HEK293 (cell line): Measurements from ENCODE around the gene TRABD2A.
A peak's percentile ranks its signal among the peaks of the same experiment; 100 is the strongest.

Experiments used
- CTCF ChIA-PET: fragments of 350-600 bp; formaldehyde crosslinking; extraction: SDS; loops from one replicate; lab custom pipeline; 2021; ENCODE audit warnings: antibody characterized with exemption; lab: Yijun Ruan, JAX
- POLR2A ChIA-PET: fragments of 300-600 bp; formaldehyde crosslinking; extraction: SDS; loops from one replicate; lab custom pipeline; 2020; ENCODE audit warnings: antibody characterized with exemption, inconsistent platforms; lab: Yijun Ruan, JAX
- H3K27ac ChIP-seq: fragments of 200-500 bp; sonication (Bioruptor generic); 2 replicates; pipeline ENCODE4 v1.5.1; 2014; ENCODE audit warnings: low read depth, low read length, control low read depth, inconsistent platforms; ENCODE audit errors: extremely low read depth
- H3K36me3 ChIP-seq, 2 experiments: fragments of 200-500 bp in 1 of 2; sonication (Bioruptor generic) in 1 of 2; 1 replicate in 1 of 2; 2 replicates in 1 of 2; pipeline ENCODE4 v1.5.1; 2014 to 2017; ENCODE audit warnings: inconsistent platforms in 2 of 2, low read length in 2 of 2; ENCODE audit not compliant: control insufficient read depth in 2 of 2, insufficient read depth in 1 of 2
- H3K4me1 ChIP-seq: fragments of 200-500 bp; sonication (Bioruptor generic); 2 replicates; pipeline ENCODE4 v1.5.1; 2014; ENCODE audit warnings: mild to moderate bottlenecking, low read length, inconsistent platforms; ENCODE audit not compliant: control insufficient read depth, insufficient read depth
- H3K4me3 ChIP-seq: 2 replicates; pipeline ENCODE4 v1.5.1; 2011; ENCODE audit warnings: low read depth, mild to moderate bottlenecking, control low read depth, low read length, moderate library complexity
- H3K9me3 ChIP-seq: fragments of 200-500 bp; sonication (Bioruptor generic); 2 replicates; pipeline ENCODE4 v1.5.1; 2014; ENCODE audit warnings: low read depth, low read length, inconsistent platforms; ENCODE audit not compliant: control insufficient read depth, insufficient read depth
- EGR2 ChIP-seq: fragments of 450-650 bp; formaldehyde crosslinking; IDR thresholded peaks from 2 replicates; pipeline ENCODE4 v1.5.1; 2016; ENCODE audit warnings: low read depth, missing biosample characterization, missing genetic modification characterization
- SETDB1 ChIP-seq: IDR thresholded peaks from one replicate; pipeline ENCODE4 v1.6.1; 2017; ENCODE audit warnings: mild to moderate bottlenecking, low read length, moderate library complexity, mixed read lengths; ENCODE audit not compliant: insufficient read length
- ZFHX2 ChIP-seq: fragments of 450-650 bp; formaldehyde crosslinking; conservative IDR thresholded peaks from 2 replicates; pipeline ENCODE4 v1.5.1; 2016; ENCODE audit warnings: missing biosample characterization, missing genetic modification characterization
- ZFP41 ChIP-seq: fragments of 450-650 bp; formaldehyde crosslinking; IDR thresholded peaks from 2 replicates; pipeline ENCODE4 v1.5.1; 2016; ENCODE audit warnings: missing biosample characterization, missing genetic modification characterization, borderline replicate concordance
- ZIC2 ChIP-seq: fragments of 450-650 bp; formaldehyde crosslinking; IDR thresholded peaks from 2 replicates; pipeline ENCODE4 v1.5.1; 2016; ENCODE audit warnings: missing biosample characterization, missing genetic modification characterization
- ZNF175 ChIP-seq: fragments of 450-650 bp; formaldehyde crosslinking; IDR thresholded peaks from 2 replicates; pipeline ENCODE4 v1.5.1; 2016; ENCODE audit warnings: missing biosample characterization, missing genetic modification characterization
- ZNF292 ChIP-seq: fragments of 450-650 bp; formaldehyde crosslinking; IDR thresholded peaks from 2 replicates; pipeline ENCODE4 v1.5.1; 2016; ENCODE audit warnings: low read depth, missing biosample characterization, missing genetic modification characterization, borderline replicate concordance
- ZNF302 ChIP-seq: fragments of 450-650 bp; formaldehyde crosslinking; IDR thresholded peaks from 2 replicates; pipeline ENCODE4 v1.5.1; 2016; ENCODE audit warnings: missing biosample characterization, missing genetic modification characterization, low read depth
- ZNF768 ChIP-seq: fragments of 450-650 bp; formaldehyde crosslinking; IDR thresholded peaks from 2 replicates; pipeline ENCODE4 v1.5.1; 2018; ENCODE audit warnings: missing biosample characterization, mild to moderate bottlenecking, missing genetic modification characterization
- ZNF792 ChIP-seq: fragments of 450-650 bp; formaldehyde crosslinking; IDR thresholded peaks from 2 replicates; pipeline ENCODE4 v1.5.1; 2016; ENCODE audit warnings: missing biosample characterization, missing genetic modification characterization
- TF ChIP-seq, protein P1 (sequence below): fragments of 450-650 bp; formaldehyde crosslinking; IDR thresholded peaks from 2 replicates; pipeline ENCODE4 v1.5.1; 2017; ENCODE audit warnings: missing biosample characterization, mild to moderate bottlenecking, missing genetic modification characterization, moderate library complexity
- TF ChIP-seq, protein P2 (sequence below): fragments of 450-650 bp; IDR thresholded peaks from 2 replicates; pipeline ENCODE4 v1.5.1; 2018; ENCODE audit warnings: missing biosample characterization, mild to moderate bottlenecking, missing genetic modification characterization
- TF ChIP-seq, protein P3 (sequence below): fragments of 450-650 bp; formaldehyde crosslinking; IDR thresholded peaks from 2 replicates; pipeline ENCODE4 v1.5.1; 2016; ENCODE audit warnings: missing biosample characterization, missing genetic modification characterization

The TRABD2A gene

DNA sequence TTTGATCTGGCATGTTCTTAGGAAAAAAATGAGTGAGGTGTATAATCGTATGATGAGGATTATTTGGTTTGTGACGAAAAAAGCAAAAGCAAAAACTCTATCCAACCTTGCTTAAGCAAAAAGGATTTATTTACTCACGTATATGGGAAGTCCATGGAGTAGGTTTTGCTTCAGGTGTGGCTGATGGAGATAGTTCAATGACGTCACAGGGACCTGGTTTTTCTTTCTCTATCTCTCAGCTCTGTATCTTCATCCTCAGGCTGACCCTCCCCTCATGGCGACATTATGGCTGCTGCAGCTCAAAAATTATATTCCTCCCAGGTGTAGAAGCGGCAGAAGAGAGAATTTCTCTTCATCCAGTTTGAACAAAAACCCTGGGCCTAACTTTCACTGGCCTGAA lies 33.5 kb upstream of the TRABD2A start:
- no peaks in the 10 kb centered on the region for H3K9me3 ChIP-seq
- no peak for TF ChIP-seq ZNF292
- TF ChIP-seq, protein P1, sequence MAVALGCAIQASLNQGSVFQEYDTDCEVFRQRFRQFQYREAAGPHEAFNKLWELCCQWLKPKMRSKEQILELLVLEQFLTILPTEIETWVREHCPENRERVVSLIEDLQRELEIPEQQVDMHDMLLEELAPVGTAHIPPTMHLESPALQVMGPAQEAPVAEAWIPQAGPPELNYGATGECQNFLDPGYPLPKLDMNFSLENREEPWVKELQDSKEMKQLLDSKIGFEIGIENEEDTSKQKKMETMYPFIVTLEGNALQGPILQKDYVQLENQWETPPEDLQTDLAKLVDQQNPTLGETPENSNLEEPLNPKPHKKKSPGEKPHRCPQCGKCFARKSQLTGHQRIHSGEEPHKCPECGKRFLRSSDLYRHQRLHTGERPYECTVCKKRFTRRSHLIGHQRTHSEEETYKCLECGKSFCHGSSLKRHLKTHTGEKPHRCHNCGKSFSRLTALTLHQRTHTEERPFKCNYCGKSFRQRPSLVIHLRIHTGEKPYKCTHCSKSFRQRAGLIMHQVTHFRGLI (tag by site-specific recombination) = no peak
- TF ChIP-seq ZNF768 (tag by site-specific recombination) = no peak
- TF ChIP-seq, all 188 proteins: peak for 0
- Histone ChIP-seq H3K36me3 (peaks cover 0 to 4% of the 10 kb centered on the region in 2 experiments; a peak in 2 of 3 replicates), H3K4me1 (no peaks in the 10 kb centered on the region), H3K27ac (no peak overlapping the region), H3K4me3 (no peak overlapping the region)
- ChIA-PET CTCF (interaction anchor here (0.6 to 0.8 kb wide), 2 partner anchors 26 to 32 kb away, joined by 3 to 4 read pairs; no protein-coding TSS in a partner anchor), POLR2A (interaction anchor here (0.9 kb wide), 1 partner anchor 11 kb away, joined by 3 read pairs; no protein-coding TSS in a partner anchor)

DNA sequence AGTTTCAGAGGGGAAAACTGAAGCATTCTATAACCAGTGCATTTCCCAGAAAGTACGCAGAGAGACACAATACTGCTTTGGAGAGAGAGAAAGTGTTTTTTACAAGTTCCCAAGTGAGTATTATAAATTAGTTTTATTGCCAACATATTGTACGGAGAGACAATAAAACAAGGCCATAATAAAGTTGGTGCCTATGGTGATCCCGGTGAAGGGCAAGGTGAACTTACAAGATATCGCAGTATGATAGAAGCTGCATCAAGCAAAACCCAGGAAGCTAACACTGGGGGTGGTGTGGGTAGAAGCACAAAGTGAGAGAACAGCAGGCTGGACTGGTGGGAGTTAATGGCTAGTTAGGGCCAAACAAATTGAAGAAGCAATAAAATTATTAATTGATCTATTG lies 32.1 kb upstream of the TRABD2A start:
- Histone ChIP-seq H3K4me3 (no peak overlapping the region), H3K27ac (no peak overlapping the region)
- TF ChIP-seq ZFHX2 (tag by site-specific recombination) = peak; percentile 68
- peak; percentile 37; the same call in 1 of the 2 replicates for TF ChIP-seq EGR2 (tag by site-specific recombination)
- TF ChIP-seq, protein P2, sequence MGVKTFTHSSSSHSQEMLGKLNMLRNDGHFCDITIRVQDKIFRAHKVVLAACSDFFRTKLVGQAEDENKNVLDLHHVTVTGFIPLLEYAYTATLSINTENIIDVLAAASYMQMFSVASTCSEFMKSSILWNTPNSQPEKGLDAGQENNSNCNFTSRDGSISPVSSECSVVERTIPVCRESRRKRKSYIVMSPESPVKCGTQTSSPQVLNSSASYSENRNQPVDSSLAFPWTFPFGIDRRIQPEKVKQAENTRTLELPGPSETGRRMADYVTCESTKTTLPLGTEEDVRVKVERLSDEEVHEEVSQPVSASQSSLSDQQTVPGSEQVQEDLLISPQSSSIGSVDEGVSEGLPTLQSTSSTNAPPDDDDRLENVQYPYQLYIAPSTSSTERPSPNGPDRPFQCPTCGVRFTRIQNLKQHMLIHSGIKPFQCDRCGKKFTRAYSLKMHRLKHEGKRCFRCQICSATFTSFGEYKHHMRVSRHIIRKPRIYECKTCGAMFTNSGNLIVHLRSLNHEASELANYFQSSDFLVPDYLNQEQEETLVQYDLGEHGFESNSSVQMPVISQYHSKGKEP = no peak
- no peak for TF ChIP-seq ZFP41 (tag by site-specific recombination)
- TF ChIP-seq ZIC2 = peak; percentile 10; the same call in 1 of the 2 replicates
- TF ChIP-seq, all 188 proteins: peak for 3
- Histone ChIP-seq H3K4me1 (no peaks in the 10 kb centered on the region), H3K36me3 (peaks cover 0 to 8% of the 10 kb centered on the region in 2 experiments; a peak in 2 of 3 replicates), H3K9me3 (no peaks in the 10 kb centered on the region)
- CTCF ChIA-PET = interaction anchor here (1.5 kb wide), 1 partner anchor 12 kb away, joined by 10 read pairs; no protein-coding TSS in a partner anchor
- POLR2A ChIA-PET = no interaction called here

DNA sequence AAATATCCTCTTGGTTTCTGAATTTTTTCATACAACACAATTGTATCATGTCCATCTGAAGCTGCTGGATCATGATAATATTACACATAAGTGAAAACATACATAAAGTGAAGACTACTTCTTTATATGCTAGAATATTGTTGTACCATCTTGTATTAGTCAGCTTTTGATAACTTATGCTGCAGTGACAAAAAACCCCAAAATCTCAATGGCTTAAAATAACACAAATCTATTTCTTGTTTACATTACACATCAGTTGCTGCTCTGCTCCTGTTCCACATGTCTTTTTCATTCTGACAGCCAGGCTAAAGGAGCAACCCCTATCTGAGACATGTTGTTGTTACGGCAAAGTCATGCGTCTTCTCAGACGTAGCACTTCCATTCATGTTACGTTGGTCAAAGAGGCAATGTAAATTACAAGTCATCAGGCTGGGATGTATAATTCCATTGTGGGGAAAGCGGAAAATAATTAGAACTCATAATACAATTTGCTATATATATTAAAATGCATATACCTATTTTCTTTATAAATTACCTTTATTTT lies 30.3 kb upstream of the TRABD2A start:
- H3K4me3 ChIP-seq = no peak overlapping the region
- POLR2A ChIA-PET = no interaction called here
- CTCF ChIA-PET = no interaction called here
- peaks cover 5% of the 10 kb centered on the region; the same call in 1 of the 2 replicates for H3K4me1 ChIP-seq
- H3K36me3 ChIP-seq = peaks cover 0 to 11% of the 10 kb centered on the region in 2 experiments; a peak in 2 of 3 replicates
- H3K27ac ChIP-seq = no peak overlapping the region
- no peaks in the 10 kb centered on the region for H3K9me3 ChIP-seq
- TF ChIP-seq ZNF792 (no peak), ZIC2 (no peak), ZNF175 (tag by site-specific recombination) (no peak), ZNF302 (tag by site-specific recombination) (no peak), SETDB1 (no peak)
- TF ChIP-seq, protein P3, sequence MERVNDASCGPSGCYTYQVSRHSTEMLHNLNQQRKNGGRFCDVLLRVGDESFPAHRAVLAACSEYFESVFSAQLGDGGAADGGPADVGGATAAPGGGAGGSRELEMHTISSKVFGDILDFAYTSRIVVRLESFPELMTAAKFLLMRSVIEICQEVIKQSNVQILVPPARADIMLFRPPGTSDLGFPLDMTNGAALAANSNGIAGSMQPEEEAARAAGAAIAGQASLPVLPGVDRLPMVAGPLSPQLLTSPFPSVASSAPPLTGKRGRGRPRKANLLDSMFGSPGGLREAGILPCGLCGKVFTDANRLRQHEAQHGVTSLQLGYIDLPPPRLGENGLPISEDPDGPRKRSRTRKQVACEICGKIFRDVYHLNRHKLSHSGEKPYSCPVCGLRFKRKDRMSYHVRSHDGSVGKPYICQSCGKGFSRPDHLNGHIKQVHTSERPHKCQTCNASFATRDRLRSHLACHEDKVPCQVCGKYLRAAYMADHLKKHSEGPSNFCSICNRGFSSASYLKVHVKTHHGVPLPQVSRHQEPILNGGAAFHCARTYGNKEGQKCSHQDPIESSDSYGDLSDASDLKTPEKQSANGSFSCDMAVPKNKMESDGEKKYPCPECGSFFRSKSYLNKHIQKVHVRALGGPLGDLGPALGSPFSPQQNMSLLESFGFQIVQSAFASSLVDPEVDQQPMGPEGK = no peak
